ENCODE data around the gene RARB.

RARB gene

GRCh38 chr3:25478964-25479726 is 51.1 kb downstream of the RARB start:
- H3K9ac ChIP-seq (ENCODE audit: insufficient read length, low read depth), result no peak overlapping the region
- H3K4me3 ChIP-seq (ENCODE audit: insufficient read length, low read depth), result no peak overlapping the region
- H3K36me3 ChIP-seq (ENCODE audit: insufficient read depth, insufficient read length, low read length), result no peaks in the 10 kb centered on the region
- no peaks in the 10 kb centered on the region for H3K9me3 ChIP-seq (ENCODE audit: insufficient read depth, low read length)
- H3K4me1 ChIP-seq (ENCODE audit: insufficient read depth, insufficient read length), result no peaks in the 10 kb centered on the region
- no peaks in the 10 kb centered on the region for H3K27me3 ChIP-seq (ENCODE audit: insufficient read depth, insufficient read length)
- TF ChIP-seq SUZ12 (IDR thresholded peaks at IDR 0.05; ENCODE audit: extremely low read depth, insufficient read depth, insufficient read length) (no peak), ZNF274 (IDR thresholded peaks at IDR 0.05; ENCODE audit: low read depth, low read length) (no peak), YY1 (IDR thresholded peaks at IDR 0.05; ENCODE audit: insufficient read depth, insufficient read length) (no peak)
- DNase-seq (ENCODE audit: low read depth, low spot score), result no peak

GRCh38 chr3:25479727-25480010 is 51.6 kb downstream of the RARB start:
- Histone ChIP-seq H3K9ac (ENCODE audit: insufficient read length, low read depth) (no peak overlapping the region), H3K4me3 (ENCODE audit: insufficient read length, low read depth) (no peak overlapping the region), H3K27me3 (ENCODE audit: insufficient read depth, insufficient read length) (no peaks in the 10 kb centered on the region), H3K4me1 (ENCODE audit: insufficient read depth, insufficient read length) (no peaks in the 10 kb centered on the region), H3K36me3 (ENCODE audit: insufficient read depth, insufficient read length, low read length) (no peaks in the 10 kb centered on the region), H3K9me3 (ENCODE audit: insufficient read depth, low read length) (no peaks in the 10 kb centered on the region)
- TF ChIP-seq ZNF274 (IDR thresholded peaks at IDR 0.05; ENCODE audit: low read depth, low read length), result no peak
- TF ChIP-seq SUZ12 (IDR thresholded peaks at IDR 0.05; ENCODE audit: extremely low read depth, insufficient read depth, insufficient read length), result no peak
- TF ChIP-seq YY1 (IDR thresholded peaks at IDR 0.05; ENCODE audit: insufficient read depth, insufficient read length), result no peak
- DNase-seq (ENCODE audit: low read depth, low spot score), result no peak

GRCh38 chr3:25480811-25481210 is 52.7 kb downstream of the RARB start:
- H3K4me3 ChIP-seq (ENCODE audit: insufficient read length, low read depth), result no peak overlapping the region
- no peaks in the 10 kb centered on the region for H3K36me3 ChIP-seq (ENCODE audit: insufficient read depth, insufficient read length, low read length)
- no peaks in the 10 kb centered on the region for H3K27me3 ChIP-seq (ENCODE audit: insufficient read depth, insufficient read length)
- TF ChIP-seq ZNF274 (IDR thresholded peaks at IDR 0.05; ENCODE audit: low read depth, low read length) (no peak), YY1 (IDR thresholded peaks at IDR 0.05; ENCODE audit: insufficient read depth, insufficient read length) (no peak), SUZ12 (IDR thresholded peaks at IDR 0.05; ENCODE audit: extremely low read depth, insufficient read depth, insufficient read length) (no peak)
- no peaks in the 10 kb centered on the region for H3K4me1 ChIP-seq (ENCODE audit: insufficient read depth, insufficient read length)
- H3K9ac ChIP-seq (ENCODE audit: insufficient read length, low read depth), result no peak overlapping the region
- no peak for DNase-seq (ENCODE audit: low read depth, low spot score)
- H3K9me3 ChIP-seq (ENCODE audit: insufficient read depth, low read length), result no peaks in the 10 kb centered on the region

- TF ChIP-seq ZNF274 (IDR thresholded peaks at IDR 0.05; ENCODE audit: low read depth, low read length) (no peak), SUZ12 (IDR thresholded peaks at IDR 0.05; ENCODE audit: extremely low read depth, insufficient read depth, insufficient read length) (no peak), YY1 (IDR thresholded peaks at IDR 0.05; ENCODE audit: insufficient read depth, insufficient read length) (no peak)
- DNase-seq (ENCODE audit: low read depth, low spot score), result no peak
- no peaks in the 10 kb centered on the region for H3K4me1 ChIP-seq (ENCODE audit: insufficient read depth, insufficient read length)
Measured at GRCh38 chr3:25481386-25481785, 53.3 kb downstream of the RARB start.

GRCh38 chr3:25483456-25483855 is 55.4 kb downstream of the RARB start:
- no peak for DNase-seq (ENCODE audit: low read depth, low spot score)
- Histone ChIP-seq H3K4me3 (ENCODE audit: insufficient read length, low read depth) (no peak overlapping the region), H3K27me3 (ENCODE audit: insufficient read depth, insufficient read length) (no peaks in the 10 kb centered on the region), H3K9ac (ENCODE audit: insufficient read length, low read depth) (no peak overlapping the region), H3K36me3 (ENCODE audit: insufficient read depth, insufficient read length, low read length) (no peaks in the 10 kb centered on the region), H3K9me3 (ENCODE audit: insufficient read depth, low read length) (no peaks in the 10 kb centered on the region), H3K4me1 (ENCODE audit: insufficient read depth, insufficient read length) (no peaks in the 10 kb centered on the region)
- TF ChIP-seq SUZ12 (IDR thresholded peaks at IDR 0.05; ENCODE audit: extremely low read depth, insufficient read depth, insufficient read length) (no peak), YY1 (IDR thresholded peaks at IDR 0.05; ENCODE audit: insufficient read depth, insufficient read length) (no peak), ZNF274 (IDR thresholded peaks at IDR 0.05; ENCODE audit: low read depth, low read length) (no peak)

More at GRCh38 chr3:25481386-25481785, 53.3 kb downstream of the RARB start:
- H3K36me3 ChIP-seq (ENCODE audit: insufficient read depth, insufficient read length, low read length), result no peaks in the 10 kb centered on the region
- no peak overlapping the region for H3K9ac ChIP-seq (ENCODE audit: insufficient read length, low read depth)
- no peaks in the 10 kb centered on the region for H3K27me3 ChIP-seq (ENCODE audit: insufficient read depth, insufficient read length)
- H3K4me3 ChIP-seq (ENCODE audit: insufficient read length, low read depth), result no peak overlapping the region
- no peaks in the 10 kb centered on the region for H3K9me3 ChIP-seq (ENCODE audit: insufficient read depth, low read length)

GRCh38 chr3:25485673-25486072 is 57.6 kb downstream of the RARB start:
- DNase-seq (ENCODE audit: low read depth, low spot score), result no peak
- no peak overlapping the region for H3K4me3 ChIP-seq (ENCODE audit: insufficient read length, low read depth)
- H3K9ac ChIP-seq (ENCODE audit: insufficient read length, low read depth), result no peak overlapping the region
- H3K9me3 ChIP-seq (ENCODE audit: insufficient read depth, low read length), result no peaks in the 10 kb centered on the region
- H3K27me3 ChIP-seq (ENCODE audit: insufficient read depth, insufficient read length), result no peaks in the 10 kb centered on the region
- H3K36me3 ChIP-seq (ENCODE audit: insufficient read depth, insufficient read length, low read length), result no peaks in the 10 kb centered on the region
- H3K4me1 ChIP-seq (ENCODE audit: insufficient read depth, insufficient read length), result no peaks in the 10 kb centered on the region
- TF ChIP-seq YY1 (IDR thresholded peaks at IDR 0.05; ENCODE audit: insufficient read depth, insufficient read length) (no peak), SUZ12 (IDR thresholded peaks at IDR 0.05; ENCODE audit: extremely low read depth, insufficient read depth, insufficient read length) (no peak)

- Histone ChIP-seq H3K27me3 (ENCODE audit: insufficient read depth, insufficient read length) (no peaks in the 10 kb centered on the region), H3K36me3 (ENCODE audit: insufficient read depth, insufficient read length, low read length) (no peaks in the 10 kb centered on the region), H3K4me3 (ENCODE audit: insufficient read length, low read depth) (no peak overlapping the region), H3K9ac (ENCODE audit: insufficient read length, low read depth) (no peak overlapping the region), H3K9me3 (ENCODE audit: insufficient read depth, low read length) (peaks cover 2% of the 10 kb centered on the region; the same call in 1 of the 2 replicates), H3K4me1 (ENCODE audit: insufficient read depth, insufficient read length) (no peaks in the 10 kb centered on the region)
- no peak for DNase-seq (ENCODE audit: low read depth, low spot score)
- TF ChIP-seq YY1 (IDR thresholded peaks at IDR 0.05; ENCODE audit: insufficient read depth, insufficient read length) (no peak), ZNF274 (IDR thresholded peaks at IDR 0.05; ENCODE audit: low read depth, low read length) (no peak), SUZ12 (IDR thresholded peaks at IDR 0.05; ENCODE audit: extremely low read depth, insufficient read depth, insufficient read length) (no peak)
Measured at GRCh38 chr3:25486932-25487331, 58.9 kb downstream of the RARB start.

Data from NT2/D1 (cell line).